Activated B cell treated with CpG ODN at 0.5 μM for 24 hours (primary cell): ENCODE results near the gene AP1M1. TPM values are rescaled to one million over a fixed set of nuclear protein-coding genes. Genes with fewer than 3 reads are reported as not detected.

Source experiments
- ATAC-seq: fragments of 200-7000 bp; cut with Tn5 transposase; one replicate; pipeline ENCODE4 v1.10.0; 2021; ENCODE audit warnings: low read depth, mild to moderate bottlenecking, moderate library complexity
- CTCF ChIA-PET: fragments of 350-600 bp; sonication (Branson Sonifier 250); formaldehyde crosslinking; loops from one replicate; lab custom pipeline; 2021; ENCODE audit warnings: antibody characterized with exemption; lab: Charles Lee
- POLR2A ChIA-PET: fragments of 350-600 bp; sonication (Branson Sonifier 250); formaldehyde crosslinking; loops from one replicate; lab custom pipeline; 2021; ENCODE audit warnings: antibody characterized with exemption; lab: Charles Lee
- DNase-seq: peaks from one replicate; pipeline ENCODE4 v3.0.0; 2022
- H3K27ac Mint-ChIP-seq: one replicate; pipeline ENCODE4 v1.8.0; 2020; ENCODE audit warnings: mixed read lengths
- H3K27me3 Mint-ChIP-seq: one replicate; pipeline ENCODE4 v1.8.0; 2021; ENCODE audit warnings: mixed read lengths
- H3K36me3 Mint-ChIP-seq: one replicate; pipeline ENCODE4 v1.8.0; 2021; ENCODE audit warnings: low read depth, mixed read lengths
- H3K4me1 Mint-ChIP-seq: one replicate; pipeline ENCODE4 v1.8.0; 2021; ENCODE audit warnings: mixed read lengths
- H3K4me3 Mint-ChIP-seq: one replicate; pipeline ENCODE4 v1.8.0; 2020; ENCODE audit warnings: mild to moderate bottlenecking, mixed read lengths
- H3K9me3 Mint-ChIP-seq: one replicate; pipeline ENCODE4 v1.8.0; 2020; ENCODE audit warnings: mixed read lengths
- intact Hi-C: fragments of 100-400 bp; cut with micrococcal nuclease; formaldehyde crosslinking; loops from one replicate; pipeline ENCODE4 v1.15.1; 2024
- total RNA-seq: library from RNA; stranded (reverse); gene quantifications from 2 replicates; pipeline ENCODE4 v1.2.3, GENCODE V29; 2022
- TF ChIP-seq, protein P1 (sequence below): fragments of 200-600 bp; IDR thresholded peaks from one replicate; pipeline ENCODE4 v1.8.0; 2022; ENCODE audit warnings: antibody characterized with exemption, mild to moderate bottlenecking

The AP1M1 gene
- total RNA-seq, 1 donor from 2014 or later: 87.5 TPM

DNA sequence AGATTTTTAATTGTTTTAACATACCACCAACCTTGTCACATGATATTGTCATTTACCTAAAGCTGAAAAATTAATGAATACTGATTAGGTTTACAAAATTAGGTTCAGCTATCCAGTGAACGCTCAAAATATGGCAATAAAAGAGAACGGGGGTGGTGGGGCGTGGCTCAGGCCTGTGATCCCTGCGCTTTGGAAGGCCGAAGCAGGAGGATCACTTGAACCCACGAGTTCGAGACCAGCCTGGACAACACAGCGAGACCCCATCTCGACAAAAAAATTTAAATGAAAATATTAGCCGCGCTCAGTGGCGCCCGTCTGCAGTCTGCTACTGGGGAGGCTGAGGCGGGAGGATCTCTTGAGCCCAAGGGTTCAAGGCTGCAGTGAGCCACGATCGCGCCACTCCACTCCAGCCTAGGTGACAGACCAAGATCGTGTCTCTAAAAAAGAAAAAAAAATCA, 13.0 kb upstream of the AP1M1 start:
- peak overlapping the region; percentile 93 for H3K27ac Mint-ChIP-seq

DNA sequence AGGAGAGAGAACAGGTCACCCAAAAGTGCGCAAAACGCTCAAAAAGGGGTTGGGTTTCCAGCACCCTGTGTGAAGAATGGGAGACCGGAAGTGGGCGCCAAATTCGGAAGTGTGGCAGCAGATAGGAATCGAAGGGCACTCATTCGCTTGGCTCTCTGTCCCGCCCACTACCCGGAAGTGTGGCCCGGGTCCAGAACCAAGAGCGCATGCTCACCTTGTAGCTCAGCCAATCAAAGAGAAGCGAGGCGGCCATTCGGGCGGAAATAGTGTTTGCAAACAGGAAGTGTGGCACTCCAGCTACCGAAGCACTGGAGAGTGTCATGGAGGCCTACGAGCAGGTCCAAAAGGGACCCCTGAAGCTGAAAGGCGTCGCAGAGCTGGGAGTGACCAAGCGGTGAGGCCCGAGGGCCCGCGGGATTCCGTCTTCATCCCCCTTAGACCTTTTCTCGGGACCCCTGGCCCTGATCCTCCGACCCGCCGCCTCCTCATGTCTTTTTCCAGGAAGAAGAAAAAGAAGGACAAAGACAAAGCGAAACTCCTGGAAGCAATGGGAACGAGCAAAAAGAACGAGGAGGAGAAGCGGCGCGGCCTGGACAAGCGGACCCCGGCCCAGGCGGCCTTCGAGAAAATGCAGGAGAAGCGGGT, 12.5 kb upstream of the AP1M1 start, which contains the start of gene FAM32A:
TSS of gene FAM32A (plus strand) at position 288 of the 645 bp plus-strand sequence. CDS start at position 321, 33 bp downstream.
- CTCF ChIA-PET: interaction anchor here (0.6 to 3.3 kb wide), 21 partner anchors 11 to 556 kb away, joined by 3 to 18 read pairs (median 4); partner anchors contain the start of gene HSH2D

More for the DNA sequence above, 13.0 kb upstream of the AP1M1 start:
- DNase-seq (no peak), ATAC-seq (no peak)
- TF ChIP-seq, protein P1, sequence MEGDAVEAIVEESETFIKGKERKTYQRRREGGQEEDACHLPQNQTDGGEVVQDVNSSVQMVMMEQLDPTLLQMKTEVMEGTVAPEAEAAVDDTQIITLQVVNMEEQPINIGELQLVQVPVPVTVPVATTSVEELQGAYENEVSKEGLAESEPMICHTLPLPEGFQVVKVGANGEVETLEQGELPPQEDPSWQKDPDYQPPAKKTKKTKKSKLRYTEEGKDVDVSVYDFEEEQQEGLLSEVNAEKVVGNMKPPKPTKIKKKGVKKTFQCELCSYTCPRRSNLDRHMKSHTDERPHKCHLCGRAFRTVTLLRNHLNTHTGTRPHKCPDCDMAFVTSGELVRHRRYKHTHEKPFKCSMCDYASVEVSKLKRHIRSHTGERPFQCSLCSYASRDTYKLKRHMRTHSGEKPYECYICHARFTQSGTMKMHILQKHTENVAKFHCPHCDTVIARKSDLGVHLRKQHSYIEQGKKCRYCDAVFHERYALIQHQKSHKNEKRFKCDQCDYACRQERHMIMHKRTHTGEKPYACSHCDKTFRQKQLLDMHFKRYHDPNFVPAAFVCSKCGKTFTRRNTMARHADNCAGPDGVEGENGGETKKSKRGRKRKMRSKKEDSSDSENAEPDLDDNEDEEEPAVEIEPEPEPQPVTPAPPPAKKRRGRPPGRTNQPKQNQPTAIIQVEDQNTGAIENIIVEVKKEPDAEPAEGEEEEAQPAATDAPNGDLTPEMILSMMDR: no peak
- Mint-ChIP-seq H3K9me3 (no peaks in the 10 kb centered on the region), H3K4me3 (peak overlapping the region; percentile 97), H3K4me1 (peaks cover 38% of the 10 kb centered on the region), H3K27me3 (no peaks in the 10 kb centered on the region), H3K36me3 (peaks cover 29% of the 10 kb centered on the region)
- POLR2A ChIA-PET: interaction anchor here (0.6 to 2.4 kb wide), 33 partner anchors 10 to 765 kb away, joined by 3 to 25 read pairs (median 5); partner anchors contain the start of genes AKAP8L, AP1M1, HSH2D and RAB8A
- CTCF ChIA-PET: interaction anchor here (0.8 to 3.3 kb wide), 19 partner anchors 11 to 555 kb away, joined by 3 to 18 read pairs (median 5); partner anchors contain the start of gene HSH2D
- intact Hi-C loops: loop anchor here (1.0 to 2.0 kb wide), 6 partner anchors 13 to 348 kb away; partner anchors contain the start of genes AP1M1 and RAB8A

GRCh38 chr19:16185768-16186123, 12.0 kb upstream of the AP1M1 start:
- Mint-ChIP-seq H3K4me3 (peak overlapping the region; percentile 97), H3K9me3 (no peaks in the 10 kb centered on the region), H3K4me1 (peaks cover 35% of the 10 kb centered on the region), H3K27ac (peak overlapping the region; percentile 93), H3K36me3 (peaks cover 40% of the 10 kb centered on the region), H3K27me3 (no peaks in the 10 kb centered on the region)
- ChIA-PET POLR2A (interaction anchor here (0.9 to 2.4 kb wide), 27 partner anchors 12 to 767 kb away, joined by 3 to 25 read pairs (median 6); partner anchors contain the start of genes AKAP8L, AP1M1, HSH2D and RAB8A), CTCF (interaction anchor here (0.6 to 3.3 kb wide), 22 partner anchors 10 to 556 kb away, joined by 3 to 18 read pairs (median 4); partner anchors contain the start of genes AP1M1, CIB3 and HSH2D)
- TF ChIP-seq, protein P1: no peak
- ATAC-seq (peak; percentile 29), DNase-seq (peak; percentile 40)
- intact Hi-C loops: loop anchor here (1.0 to 2.0 kb wide), 6 partner anchors 12 to 349 kb away; partner anchors contain the start of genes AP1M1 and RAB8A

More for the DNA sequence above, 12.5 kb upstream of the AP1M1 start, which contains the start of gene FAM32A:
- Mint-ChIP-seq H3K27ac (peak within 1 kb of the TSS; percentile 93), H3K36me3 (peaks cover 35% of the 10 kb centered on the region), H3K4me3 (peak within 1 kb of the TSS; percentile 97), H3K9me3 (no peaks in the 10 kb centered on the region), H3K4me1 (peaks cover 35% of the 10 kb centered on the region), H3K27me3 (no peaks in the 10 kb centered on the region)
- intact Hi-C loops: loop anchor here (1.0 to 2.0 kb wide), 6 partner anchors 12 to 349 kb away; partner anchors contain the start of genes AP1M1 and RAB8A
- TF ChIP-seq, protein P1: no peak
- peak; percentile 88 for ATAC-seq
- peak; percentile 94 for DNase-seq
- POLR2A ChIA-PET: interaction anchor here (0.6 to 2.4 kb wide), 36 partner anchors 9 to 766 kb away, joined by 3 to 25 read pairs (median 4); partner anchors contain the start of genes AKAP8L, AP1M1, HSH2D and RAB8A

DNA sequence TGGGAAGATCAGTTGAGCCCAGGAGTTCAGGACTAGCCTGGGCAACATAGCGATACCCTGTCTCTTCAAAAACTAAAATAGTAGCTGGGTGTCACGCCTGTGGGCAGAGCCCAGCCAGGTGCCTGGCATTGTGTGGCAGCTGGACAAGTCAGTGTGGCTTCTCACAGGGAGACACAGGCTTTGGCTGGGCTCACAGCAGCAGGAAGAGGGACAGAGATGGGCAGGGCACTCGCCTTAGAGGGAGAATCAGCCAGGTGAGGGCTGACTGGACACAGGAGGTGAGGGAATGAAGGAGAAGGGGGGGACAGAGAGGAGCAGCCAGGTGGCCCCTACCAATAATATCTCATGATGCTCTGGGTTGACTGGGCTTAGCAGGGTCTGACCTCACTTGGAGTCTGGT, 9.2 kb upstream of the AP1M1 start:
- no peak overlapping the region for H3K4me3 Mint-ChIP-seq
- no peaks in the 10 kb centered on the region for H3K27me3 Mint-ChIP-seq
- intact Hi-C loops: no loop called here
- no peak for DNase-seq
- peaks cover 64% of the 10 kb centered on the region for H3K36me3 Mint-ChIP-seq
- H3K27ac Mint-ChIP-seq: no peak overlapping the region
- ATAC-seq: no peak
- H3K4me1 Mint-ChIP-seq: peaks cover 28% of the 10 kb centered on the region
- H3K9me3 Mint-ChIP-seq: no peaks in the 10 kb centered on the region
- CTCF ChIA-PET: interaction anchor here (1.3 kb wide), 1 partner anchor 147 kb away, joined by 4 read pairs; no protein-coding TSS in a partner anchor
- TF ChIP-seq, protein P1: no peak
- POLR2A ChIA-PET: interaction anchor here (0.6 to 2.3 kb wide), 4 partner anchors 9 to 630 kb away, joined by 3 to 8 read pairs (median 6); partner anchors contain the start of gene AP1M1
